ENCODE data around the gene LRRN4CL.

The LRRN4CL gene

GRCh38 chr11:62716816-62717215 lies 27.5 kb upstream of the LRRN4CL start:
- H3K27ac Mint-ChIP-seq = peak overlapping the region; percentile 83
- H3K36me3 Mint-ChIP-seq (ENCODE audit: low read depth) = peaks cover 97% of the 10 kb centered on the region
- H3K4me1 Mint-ChIP-seq (ENCODE audit: low read depth) = peaks cover 63% of the 10 kb centered on the region

GRCh38 chr11:62716206-62716605 lies 26.9 kb upstream of the LRRN4CL start:
- Mint-ChIP-seq H3K27ac (peak overlapping the region; percentile 81), H3K4me3 (no peak overlapping the region), H3K36me3 (ENCODE audit: low read depth) (peaks cover 97% of the 10 kb centered on the region), H3K27me3 (no peaks in the 10 kb centered on the region), H3K9me3 (no peaks in the 10 kb centered on the region), H3K4me1 (ENCODE audit: low read depth) (peaks cover 57% of the 10 kb centered on the region)
- no peak for DNase-seq

More at GRCh38 chr11:62716816-62717215, 27.5 kb upstream of the LRRN4CL start:
- no peak for DNase-seq
- no peaks in the 10 kb centered on the region for H3K27me3 Mint-ChIP-seq
- no peaks in the 10 kb centered on the region for H3K9me3 Mint-ChIP-seq
- H3K4me3 Mint-ChIP-seq = no peak overlapping the region

GRCh38 chr11:62715150-62716130 lies 26.1 kb upstream of the LRRN4CL start:
- H3K27me3 Mint-ChIP-seq = no peaks in the 10 kb centered on the region
- H3K27ac Mint-ChIP-seq = peak overlapping the region; percentile 81
- H3K4me3 Mint-ChIP-seq = no peak overlapping the region
- no peak for DNase-seq
- H3K36me3 Mint-ChIP-seq (ENCODE audit: low read depth) = peaks cover 97% of the 10 kb centered on the region
- peaks cover 56% of the 10 kb centered on the region for H3K4me1 Mint-ChIP-seq (ENCODE audit: low read depth)
- no peaks in the 10 kb centered on the region for H3K9me3 Mint-ChIP-seq

GRCh38 chr11:62713343-62713742 lies 24.0 kb upstream of the LRRN4CL start:
- Mint-ChIP-seq H3K9me3 (no peaks in the 10 kb centered on the region), H3K27me3 (no peaks in the 10 kb centered on the region), H3K4me3 (peak overlapping the region; percentile 36), H3K4me1 (ENCODE audit: low read depth) (peaks cover 65% of the 10 kb centered on the region), H3K27ac (peak overlapping the region; percentile 78), H3K36me3 (ENCODE audit: low read depth) (peaks cover 95% of the 10 kb centered on the region)
- no peak for DNase-seq

- H3K4me3 Mint-ChIP-seq = peak overlapping the region; percentile 9
- H3K36me3 Mint-ChIP-seq (ENCODE audit: low read depth) = peaks cover 95% of the 10 kb centered on the region
- H3K27ac Mint-ChIP-seq = peak overlapping the region; percentile 78
Observed at GRCh38 chr11:62712861-62713260, 23.5 kb upstream of the LRRN4CL start.

GRCh38 chr11:62712276-62712812 lies 23.0 kb upstream of the LRRN4CL start:
- Mint-ChIP-seq H3K36me3 (ENCODE audit: low read depth) (peaks cover 94% of the 10 kb centered on the region), H3K27ac (peak overlapping the region; percentile 78), H3K27me3 (no peaks in the 10 kb centered on the region), H3K4me3 (no peak overlapping the region), H3K4me1 (ENCODE audit: low read depth) (peaks cover 70% of the 10 kb centered on the region), H3K9me3 (no peaks in the 10 kb centered on the region)
- no peak for DNase-seq

More at GRCh38 chr11:62712861-62713260, 23.5 kb upstream of the LRRN4CL start:
- Mint-ChIP-seq H3K4me1 (ENCODE audit: low read depth) (peaks cover 66% of the 10 kb centered on the region), H3K27me3 (no peaks in the 10 kb centered on the region), H3K9me3 (no peaks in the 10 kb centered on the region)
- DNase-seq = no peak

GRCh38 chr11:62710001-62710345 lies 20.6 kb upstream of the LRRN4CL start:
- Mint-ChIP-seq H3K27me3 (no peaks in the 10 kb centered on the region), H3K36me3 (ENCODE audit: low read depth) (peaks cover 92% of the 10 kb centered on the region), H3K9me3 (no peaks in the 10 kb centered on the region), H3K4me1 (ENCODE audit: low read depth) (peaks cover 83% of the 10 kb centered on the region), H3K4me3 (peak overlapping the region; percentile 82), H3K27ac (peak overlapping the region; percentile 98)
- no peak for DNase-seq

GRCh38 chr11:62709247-62710000 lies 20.1 kb upstream of the LRRN4CL start:
- peaks cover 91% of the 10 kb centered on the region for H3K36me3 Mint-ChIP-seq (ENCODE audit: low read depth)
- peaks cover 79% of the 10 kb centered on the region for H3K4me1 Mint-ChIP-seq (ENCODE audit: low read depth)
- H3K9me3 Mint-ChIP-seq = no peaks in the 10 kb centered on the region
- no peaks in the 10 kb centered on the region for H3K27me3 Mint-ChIP-seq
- peak; percentile 93 for DNase-seq
- peak overlapping the region; percentile 82 for H3K4me3 Mint-ChIP-seq
- H3K27ac Mint-ChIP-seq = peak overlapping the region; percentile 98

GRCh38 chr11:62708793-62709192 lies 19.5 kb upstream of the LRRN4CL start:
- Mint-ChIP-seq H3K36me3 (ENCODE audit: low read depth) (peaks cover 86% of the 10 kb centered on the region), H3K9me3 (no peaks in the 10 kb centered on the region), H3K4me3 (peak overlapping the region; percentile 82), H3K27me3 (no peaks in the 10 kb centered on the region), H3K27ac (peak overlapping the region; percentile 98), H3K4me1 (ENCODE audit: low read depth) (peaks cover 73% of the 10 kb centered on the region)
- DNase-seq = peak; percentile 67

- Mint-ChIP-seq H3K4me1 (ENCODE audit: low read depth) (peaks cover 69% of the 10 kb centered on the region), H3K27me3 (no peaks in the 10 kb centered on the region), H3K36me3 (ENCODE audit: low read depth) (peaks cover 85% of the 10 kb centered on the region), H3K27ac (peak overlapping the region; percentile 98), H3K9me3 (no peaks in the 10 kb centered on the region), H3K4me3 (peak overlapping the region; percentile 82)
- no peak for DNase-seq
Observed at GRCh38 chr11:62708392-62708791, 19.1 kb upstream of the LRRN4CL start.

GRCh38 chr11:62707277-62707861 lies 18.0 kb upstream of the LRRN4CL start, which contains the start of the genes BSCL2 and GNG3:
BSCL2 (minus strand) TSS chr11:62707424; CDS start chr11:62707195, 229 bp downstream.
GNG3 (plus strand) TSS chr11:62707676; CDS start chr11:62708296, 620 bp downstream.
- H3K27ac Mint-ChIP-seq = peak within 1 kb of the TSS; percentile 98
- peaks cover 61% of the 10 kb centered on the region for H3K4me1 Mint-ChIP-seq (ENCODE audit: low read depth)
- peaks cover 78% of the 10 kb centered on the region for H3K36me3 Mint-ChIP-seq (ENCODE audit: low read depth)
- DNase-seq = no peak
- H3K27me3 Mint-ChIP-seq = no peaks in the 10 kb centered on the region
- H3K9me3 Mint-ChIP-seq = no peaks in the 10 kb centered on the region
- peak within 1 kb of the TSS; percentile 82 for H3K4me3 Mint-ChIP-seq

- H3K36me3 Mint-ChIP-seq (ENCODE audit: low read depth) = peaks cover 79% of the 10 kb centered on the region
- H3K9me3 Mint-ChIP-seq = no peaks in the 10 kb centered on the region
- H3K27me3 Mint-ChIP-seq = no peaks in the 10 kb centered on the region
- no peak for DNase-seq
- H3K4me3 Mint-ChIP-seq = peak overlapping the region; percentile 66
- peak overlapping the region; percentile 81 for H3K27ac Mint-ChIP-seq
- peaks cover 61% of the 10 kb centered on the region for H3K4me1 Mint-ChIP-seq (ENCODE audit: low read depth)
Observed at GRCh38 chr11:62706850-62707247, 17.5 kb upstream of the LRRN4CL start.

- Mint-ChIP-seq H3K4me1 (ENCODE audit: low read depth) (peaks cover 61% of the 10 kb centered on the region), H3K27me3 (no peaks in the 10 kb centered on the region), H3K36me3 (ENCODE audit: low read depth) (peaks cover 79% of the 10 kb centered on the region)
Observed at GRCh38 chr11:62705880-62706849, 16.8 kb upstream of the LRRN4CL start.

More at GRCh38 chr11:62705880-62706849, 16.8 kb upstream of the LRRN4CL start:
- Mint-ChIP-seq H3K4me3 (peak overlapping the region; percentile 89), H3K27ac (peak overlapping the region; percentile 91), H3K9me3 (no peaks in the 10 kb centered on the region)
- peak; percentile 96 for DNase-seq
